ENCODE measurements around the gene REEP1.

GRCh38 chr2:86211033-86211795 is 126.2 kb downstream of the REEP1 start:
- no peak for TF ChIP-seq CTCF (IDR thresholded peaks at IDR 0.05)
- TF ChIP-seq POLR2A (IDR thresholded peaks at IDR 0.05) = no peak

Measured in testis (tissue), 2 donors.